A673 (cell line): ENCODE measurements around the gene TRIM71.

Experiments used
- EZH2 ChIP-seq: fragments of 200-600 bp; sonication (generic); IDR thresholded peaks from 2 replicates; pipeline ENCODE4 v1.6.1; 2017; ENCODE audit warnings: borderline replicate concordance, low read depth, mild to moderate bottlenecking, mixed read lengths, antibody characterized with exemption, low read length; ENCODE audit not compliant: poor library complexity, severe bottlenecking
- TF ChIP-seq, protein P1 (sequence below): fragments of 300-800, 200-600 bp; sonication (generic); conservative IDR thresholded peaks from 2 replicates; pipeline ENCODE4 v1.5.1; 2017; ENCODE audit warnings: low read depth, mild to moderate bottlenecking, antibody characterized with exemption, low read length, moderate library complexity, mixed read lengths

DNA sequence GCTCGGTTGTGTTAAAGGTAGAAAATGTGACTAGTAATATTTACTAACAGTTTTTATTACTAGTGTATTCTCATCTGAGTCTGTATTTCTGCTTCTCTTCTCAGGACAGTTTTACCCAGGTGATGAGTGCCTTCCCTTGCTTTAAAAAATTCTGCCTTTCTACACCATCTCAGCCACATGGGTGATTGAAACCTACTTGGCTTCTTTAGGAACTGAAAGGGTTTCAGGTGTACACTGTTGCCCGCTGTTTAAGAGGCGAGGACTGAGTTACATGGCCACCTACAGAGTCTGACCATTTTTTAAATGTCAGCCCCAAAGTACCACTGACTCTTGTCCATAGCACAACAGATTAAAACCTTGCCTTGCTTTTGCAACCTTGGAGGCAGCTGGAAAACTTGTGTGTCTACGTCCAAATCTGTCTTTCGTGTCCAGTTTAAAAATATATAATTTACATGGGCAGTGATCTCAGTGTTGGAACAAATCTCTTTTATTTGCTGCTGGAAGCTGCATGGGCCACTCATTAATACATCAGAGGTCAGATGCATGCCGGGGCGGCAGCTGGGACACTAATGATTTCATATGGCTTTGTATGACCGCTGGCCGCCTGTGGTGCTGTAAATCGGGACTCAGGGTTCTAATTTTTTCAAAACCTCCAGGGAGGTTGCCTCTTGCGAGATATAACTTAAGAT lies 44.6 kb downstream of the TRIM71 start:
- TF ChIP-seq, protein P1, sequence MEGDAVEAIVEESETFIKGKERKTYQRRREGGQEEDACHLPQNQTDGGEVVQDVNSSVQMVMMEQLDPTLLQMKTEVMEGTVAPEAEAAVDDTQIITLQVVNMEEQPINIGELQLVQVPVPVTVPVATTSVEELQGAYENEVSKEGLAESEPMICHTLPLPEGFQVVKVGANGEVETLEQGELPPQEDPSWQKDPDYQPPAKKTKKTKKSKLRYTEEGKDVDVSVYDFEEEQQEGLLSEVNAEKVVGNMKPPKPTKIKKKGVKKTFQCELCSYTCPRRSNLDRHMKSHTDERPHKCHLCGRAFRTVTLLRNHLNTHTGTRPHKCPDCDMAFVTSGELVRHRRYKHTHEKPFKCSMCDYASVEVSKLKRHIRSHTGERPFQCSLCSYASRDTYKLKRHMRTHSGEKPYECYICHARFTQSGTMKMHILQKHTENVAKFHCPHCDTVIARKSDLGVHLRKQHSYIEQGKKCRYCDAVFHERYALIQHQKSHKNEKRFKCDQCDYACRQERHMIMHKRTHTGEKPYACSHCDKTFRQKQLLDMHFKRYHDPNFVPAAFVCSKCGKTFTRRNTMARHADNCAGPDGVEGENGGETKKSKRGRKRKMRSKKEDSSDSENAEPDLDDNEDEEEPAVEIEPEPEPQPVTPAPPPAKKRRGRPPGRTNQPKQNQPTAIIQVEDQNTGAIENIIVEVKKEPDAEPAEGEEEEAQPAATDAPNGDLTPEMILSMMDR = no peak
- no peak for TF ChIP-seq EZH2
